GM12878 (cell line): Measurements from ENCODE around the gene PRR13.

Experiments used
- ASH2L ChIP-seq: fragments of 300-600, 200-600 bp; sonication (generic); IDR thresholded peaks from 2 replicates; pipeline ENCODE4 v1.6.1; 2017; ENCODE audit warnings: low read depth, mild to moderate bottlenecking, borderline replicate concordance
- CTCF ChIP-seq, 3 experiments: IDR thresholded peaks in 2 of 3; conservative IDR thresholded peaks in 1 of 3; 2 replicates each; pipeline ENCODE4 v1.5.1; 2011; ENCODE audit warnings: low read depth in 3 of 3, low read length in 3 of 3, mild to moderate bottlenecking in 3 of 3, control low read depth in 2 of 3, moderate library complexity in 2 of 3, inconsistent platforms in 1 of 3, mixed read lengths in 1 of 3; ENCODE audit not compliant: control insufficient read depth in 2 of 3, insufficient read depth in 1 of 3; ENCODE audit errors: extremely low read depth in 1 of 3
- EP300 ChIP-seq, 2 experiments: fragments of 150-350 bp in 1 of 2; IDR thresholded peaks; 2 replicates each; pipeline ENCODE4 v1.6.1; 2011 to 2012; ENCODE audit warnings: low read depth in 2 of 2, low read length in 2 of 2, borderline replicate concordance in 1 of 2, improper control_type of control experiment in 1 of 2, inconsistent platforms in 1 of 2; ENCODE audit not compliant: control insufficient read depth in 1 of 2
- MEF2A ChIP-seq: IDR thresholded peaks from 2 replicates; pipeline ENCODE4 v1.6.1; 2011; ENCODE audit warnings: low read depth, mild to moderate bottlenecking, low read length, moderate library complexity; ENCODE audit not compliant: insufficient read depth
- MTA2 ChIP-seq: fragments of 450-650 bp; IDR thresholded peaks from 2 replicates; pipeline ENCODE4 v1.6.1; 2016; ENCODE audit warnings: low read depth, mild to moderate bottlenecking, moderate library complexity
- POLR2A ChIP-seq: IDR thresholded peaks from 2 replicates; pipeline ENCODE4 v1.6.1; 2011; ENCODE audit warnings: low read depth, mild to moderate bottlenecking, low read length
- REST ChIP-seq: IDR thresholded peaks from 2 replicates; pipeline ENCODE4 v1.6.1; 2012; ENCODE audit warnings: mild to moderate bottlenecking, low read depth, low read length
- RFX5 ChIP-seq: IDR thresholded peaks from 2 replicates; pipeline ENCODE4 v1.6.1; 2011; ENCODE audit warnings: low read depth, low read length, improper control_type of control experiment
- SRF ChIP-seq, 2 experiments: IDR thresholded peaks; 2 replicates each; pipeline ENCODE4 v1.6.1; 2011; ENCODE audit warnings: low read depth in 2 of 2, low read length in 2 of 2, mild to moderate bottlenecking in 1 of 2, moderate library complexity in 1 of 2
- TCF12 ChIP-seq: IDR thresholded peaks from 2 replicates; pipeline ENCODE4 v1.6.1; 2011; ENCODE audit warnings: low read depth, mild to moderate bottlenecking, low read length

- TF ChIP-seq RFX5 (no peak), REST (no peak), CTCF (IDR thresholded peaks at IDR 0.05 in 2 of 3, conservative IDR thresholded peaks at IDR 0.05 in 1 of 3; ENCODE audit: control insufficient read depth in 2 of 3, extremely low read depth in 1 of 3, insufficient read depth in 1 of 3, low read depth in 3 of 3, low read length in 3 of 3) (no peak), EP300 (IDR thresholded peaks at IDR 0.05; ENCODE audit: borderline replicate concordance in 1 of 2, control insufficient read depth in 1 of 2, low read depth in 2 of 2, low read length in 2 of 2) (no peak), SRF (IDR thresholded peaks at IDR 0.05; ENCODE audit: low read depth in 2 of 2, low read length in 2 of 2) (no peak), ASH2L (no peak), POLR2A (no peak), TCF12 (no peak), MEF2A (no peak), MTA2 (no peak)
These were observed 2.4 kb downstream of the PRR13 start for GRCh38 chr12:53443955-53444354.
